HFFc6 (cell line): ENCODE data around the gene C3orf20. TPM values are rescaled to one million over a fixed set of nuclear protein-coding genes. Genes with fewer than 3 reads are reported as not detected.

Experiments
- DNase-seq: peaks from one replicate; pipeline ENCODE4 v3.0.0-alpha.2; 2018
- H3K27ac Mint-ChIP-seq: 2 replicates; pipeline ENCODE4 v1.8.0; 2020; ENCODE audit warnings: mild to moderate bottlenecking, mixed read lengths
- H3K27me3 Mint-ChIP-seq: 2 replicates; pipeline ENCODE4 v1.8.0; 2021; ENCODE audit warnings: mild to moderate bottlenecking, moderate library complexity, mixed read lengths; ENCODE audit not compliant: insufficient read depth
- H3K36me3 Mint-ChIP-seq: 2 replicates; pipeline ENCODE4 v1.8.0; 2021; ENCODE audit warnings: low read depth, mixed read lengths
- H3K4me1 Mint-ChIP-seq: 2 replicates; pipeline ENCODE4 v1.8.0; 2020; ENCODE audit warnings: low read depth, mixed read lengths
- H3K4me3 Mint-ChIP-seq: 2 replicates; pipeline ENCODE4 v1.8.0; 2020; ENCODE audit warnings: mild to moderate bottlenecking, moderate library complexity, mixed read lengths
- H3K9me3 Mint-ChIP-seq: 2 replicates; pipeline ENCODE4 v1.8.0; 2020; ENCODE audit warnings: mild to moderate bottlenecking, mixed read lengths
- total RNA-seq, 6 experiments: library from RNA; stranded (reverse); fragmentation: NEBNext Ultra II Directional; extraction: Animal tissue kit (Norgen Biotek cat#: 25700); gene quantifications; 2 replicates in 1 of 6; 3 replicates in 5 of 6; pipeline ENCODE4 v1.2.3, GENCODE V29; 2021
- TF ChIP-seq, protein P1 (sequence below): fragments of 200-600 bp; sonication (generic); IDR thresholded peaks from 2 replicates; pipeline ENCODE4 v1.5.0; 2021; ENCODE audit warnings: antibody characterized with exemption, mild to moderate bottlenecking

Gene C3orf20
- total RNA-seq, 6 experiments from 2014 or later, result not detected

DNA sequence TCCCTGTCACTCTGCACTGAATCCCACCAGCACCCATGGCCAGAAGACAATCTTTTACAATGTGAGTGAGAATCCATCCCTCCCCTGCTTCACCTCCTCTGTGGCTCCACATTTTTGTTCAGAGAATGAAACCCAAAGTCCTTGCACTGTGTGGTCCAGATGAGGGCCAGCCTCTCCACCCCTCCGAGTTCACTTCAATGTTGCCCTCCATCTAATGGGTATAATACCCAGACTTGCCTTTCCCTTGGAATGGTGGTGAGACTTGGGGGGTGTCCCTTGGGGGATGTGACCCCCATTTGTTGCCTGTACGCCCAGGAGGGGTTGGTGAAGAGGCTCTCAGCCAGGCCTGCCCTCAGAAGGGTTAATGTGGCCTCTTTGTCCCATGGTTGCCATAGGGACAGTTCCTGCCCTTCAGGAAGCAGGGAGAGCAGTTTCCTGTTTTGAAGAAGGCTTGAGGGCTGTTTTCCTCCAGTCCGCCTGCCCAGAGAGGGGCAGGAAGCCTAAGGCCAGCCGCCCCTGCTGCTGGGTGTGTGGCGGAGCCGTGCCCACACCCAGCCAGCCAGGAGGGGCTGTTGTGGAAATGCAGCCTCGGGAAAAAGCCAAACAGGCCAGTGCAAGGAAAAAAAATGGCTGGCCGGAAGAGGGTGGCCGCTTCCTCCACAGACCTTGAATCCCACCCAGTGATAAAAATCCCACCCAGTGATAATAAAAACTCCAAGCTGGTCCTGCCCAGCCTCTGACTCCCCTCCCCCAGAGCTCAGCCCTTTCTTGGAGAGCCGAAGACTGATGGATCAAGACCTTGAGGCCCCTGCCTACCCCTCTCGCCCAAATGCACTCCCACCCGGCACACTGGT is 129.3 kb downstream of the C3orf20 start:
- Mint-ChIP-seq H3K4me1 (no peaks in the 10 kb centered on the region), H3K27ac (no peak overlapping the region), H3K36me3 (no peaks in the 10 kb centered on the region), H3K27me3 (peaks cover 22% of the 10 kb centered on the region), H3K9me3 (no peaks in the 10 kb centered on the region), H3K4me3 (no peak overlapping the region)
- DNase-seq, result no peak
- TF ChIP-seq, protein P1, sequence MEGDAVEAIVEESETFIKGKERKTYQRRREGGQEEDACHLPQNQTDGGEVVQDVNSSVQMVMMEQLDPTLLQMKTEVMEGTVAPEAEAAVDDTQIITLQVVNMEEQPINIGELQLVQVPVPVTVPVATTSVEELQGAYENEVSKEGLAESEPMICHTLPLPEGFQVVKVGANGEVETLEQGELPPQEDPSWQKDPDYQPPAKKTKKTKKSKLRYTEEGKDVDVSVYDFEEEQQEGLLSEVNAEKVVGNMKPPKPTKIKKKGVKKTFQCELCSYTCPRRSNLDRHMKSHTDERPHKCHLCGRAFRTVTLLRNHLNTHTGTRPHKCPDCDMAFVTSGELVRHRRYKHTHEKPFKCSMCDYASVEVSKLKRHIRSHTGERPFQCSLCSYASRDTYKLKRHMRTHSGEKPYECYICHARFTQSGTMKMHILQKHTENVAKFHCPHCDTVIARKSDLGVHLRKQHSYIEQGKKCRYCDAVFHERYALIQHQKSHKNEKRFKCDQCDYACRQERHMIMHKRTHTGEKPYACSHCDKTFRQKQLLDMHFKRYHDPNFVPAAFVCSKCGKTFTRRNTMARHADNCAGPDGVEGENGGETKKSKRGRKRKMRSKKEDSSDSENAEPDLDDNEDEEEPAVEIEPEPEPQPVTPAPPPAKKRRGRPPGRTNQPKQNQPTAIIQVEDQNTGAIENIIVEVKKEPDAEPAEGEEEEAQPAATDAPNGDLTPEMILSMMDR, result no peak

DNA sequence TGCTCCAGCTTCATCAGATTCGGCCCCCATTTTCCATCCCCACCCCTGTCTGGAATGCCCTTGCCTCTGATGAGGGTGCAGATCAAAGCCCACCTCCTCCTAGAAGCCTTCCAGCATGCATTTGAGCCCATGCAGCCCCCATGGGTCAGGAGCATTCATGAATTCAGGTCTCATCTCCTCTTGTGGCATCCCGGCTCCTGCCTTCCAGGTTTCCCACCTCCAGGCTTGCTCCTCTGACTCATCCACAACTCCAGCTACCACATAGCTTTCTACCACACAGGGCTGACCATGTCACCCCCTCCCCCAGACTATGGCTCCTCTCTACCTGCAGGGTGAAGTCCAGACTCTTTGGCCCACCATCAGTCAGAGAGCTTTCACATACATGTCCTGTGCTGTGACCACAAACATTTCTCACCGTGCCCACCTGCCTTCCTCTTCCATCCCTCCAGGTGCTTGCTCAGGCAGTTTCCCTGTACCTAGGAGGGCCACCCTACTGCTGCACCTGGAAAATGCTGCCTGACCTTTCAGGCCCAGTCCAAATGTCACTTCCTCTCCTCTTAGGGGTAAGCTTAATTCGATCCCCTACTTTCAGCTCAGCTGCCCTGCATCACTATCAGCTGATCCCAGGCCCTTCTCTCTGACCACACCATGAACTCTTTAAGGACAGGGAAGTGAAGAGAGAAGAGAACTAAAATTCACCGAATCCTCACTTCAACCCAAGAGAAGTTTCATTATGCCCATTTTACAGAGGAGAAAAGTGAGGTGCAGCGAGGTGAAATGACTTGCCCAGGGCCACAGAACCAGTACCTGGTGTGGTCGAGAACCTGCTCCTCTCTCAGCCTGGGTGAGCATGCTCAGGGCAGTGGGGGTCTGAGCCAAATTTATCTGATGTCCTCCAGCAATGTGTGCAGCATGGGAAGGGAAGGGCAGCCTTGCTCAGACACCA is 130.2 kb downstream of the C3orf20 start:
- no peak overlapping the region for H3K4me3 Mint-ChIP-seq
- no peak for DNase-seq
- TF ChIP-seq, protein P1, result no peak
- H3K27me3 Mint-ChIP-seq, result peaks cover 26% of the 10 kb centered on the region
- H3K27ac Mint-ChIP-seq, result no peak overlapping the region
- no peaks in the 10 kb centered on the region for H3K9me3 Mint-ChIP-seq
- no peaks in the 10 kb centered on the region for H3K4me1 Mint-ChIP-seq
- no peaks in the 10 kb centered on the region for H3K36me3 Mint-ChIP-seq

DNA sequence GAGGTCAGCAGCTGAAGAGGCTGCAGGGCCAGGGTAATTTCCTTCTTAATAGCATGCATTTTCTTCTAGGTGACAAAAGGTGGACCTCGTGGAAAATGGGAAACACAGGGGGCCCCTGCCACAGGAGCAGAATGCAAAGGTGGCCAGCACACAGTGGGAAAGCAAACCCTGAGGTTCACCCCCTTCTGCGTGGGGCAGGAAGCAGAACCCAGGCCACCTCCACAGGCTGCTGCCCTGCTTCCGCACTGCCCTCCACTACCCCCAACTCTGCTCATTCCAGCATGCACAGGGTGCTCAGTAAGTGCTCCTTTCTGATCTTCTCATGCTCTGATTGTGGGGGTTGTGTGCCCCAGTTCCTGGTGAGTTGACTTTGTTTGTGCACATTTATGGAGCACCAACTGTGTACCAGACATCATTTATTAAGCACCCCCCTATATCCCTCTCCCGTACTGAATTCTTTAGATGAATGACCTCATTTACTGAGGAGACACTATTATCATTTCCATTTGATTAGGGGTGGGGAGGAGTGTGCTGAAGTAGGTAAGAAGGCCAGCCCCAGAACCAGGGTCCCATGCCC is 131.1 kb downstream of the C3orf20 start:
- DNase-seq, result no peak
- Mint-ChIP-seq H3K9me3 (no peaks in the 10 kb centered on the region), H3K36me3 (no peaks in the 10 kb centered on the region), H3K4me3 (no peak overlapping the region), H3K4me1 (no peaks in the 10 kb centered on the region), H3K27ac (no peak overlapping the region), H3K27me3 (peaks cover 28% of the 10 kb centered on the region)
- TF ChIP-seq, protein P1, result no peak

DNA sequence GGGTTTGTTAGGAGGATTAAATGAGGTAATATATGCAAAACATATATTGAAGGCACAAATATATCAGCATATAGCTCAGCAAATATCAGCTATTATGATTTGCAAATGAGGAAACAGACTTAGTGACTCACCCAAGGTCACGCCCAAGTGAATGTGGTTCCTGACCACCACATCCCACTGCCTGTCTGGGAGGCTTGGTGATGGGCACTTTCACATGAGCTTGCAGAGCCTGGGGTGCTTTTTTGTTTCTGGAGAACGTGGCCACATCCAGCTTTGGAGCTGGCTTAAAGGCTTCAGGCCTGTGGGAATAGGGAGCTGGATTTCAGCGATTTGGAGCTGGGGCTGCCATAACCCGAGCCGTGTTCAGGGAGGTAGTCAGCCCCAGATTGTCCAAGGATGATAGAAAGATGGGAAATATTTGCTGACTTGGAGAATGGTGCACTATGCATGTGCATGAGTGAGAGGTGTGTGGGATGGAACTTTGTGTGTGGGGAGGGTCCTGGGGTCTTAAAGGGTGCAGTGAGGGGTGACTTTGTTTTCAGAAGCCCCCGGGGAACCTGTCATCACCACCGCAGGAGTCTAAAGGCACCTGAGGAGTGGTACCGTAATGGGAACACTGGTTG is 131.8 kb downstream of the C3orf20 start:
- peaks cover 35% of the 10 kb centered on the region for H3K27me3 Mint-ChIP-seq
- no peaks in the 10 kb centered on the region for H3K4me1 Mint-ChIP-seq
- H3K27ac Mint-ChIP-seq, result no peak overlapping the region
- H3K36me3 Mint-ChIP-seq, result no peaks in the 10 kb centered on the region
- TF ChIP-seq, protein P1, result no peak
- H3K9me3 Mint-ChIP-seq, result no peaks in the 10 kb centered on the region
- no peak overlapping the region for H3K4me3 Mint-ChIP-seq
- no peak for DNase-seq

DNA sequence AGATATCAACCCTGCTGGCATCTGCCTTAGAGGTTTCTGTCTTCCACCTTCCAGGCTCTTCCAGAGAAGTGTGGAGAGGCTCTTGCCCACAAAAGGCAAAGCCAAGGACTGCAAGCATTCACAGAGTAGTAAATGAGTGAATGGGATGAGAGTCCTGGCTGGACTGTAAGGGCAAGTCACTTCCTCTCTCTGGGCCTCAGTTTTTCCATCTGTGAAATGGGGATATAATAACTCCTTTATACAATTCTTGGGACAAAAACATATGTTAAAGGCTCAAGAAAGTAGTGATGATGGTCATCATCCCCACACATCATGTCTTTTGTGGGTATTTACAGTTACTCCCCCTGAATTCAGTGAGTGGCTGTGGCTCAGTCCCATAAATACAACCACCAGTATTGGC is 133.1 kb downstream of the C3orf20 start:
- TF ChIP-seq, protein P1, result no peak
- Mint-ChIP-seq H3K36me3 (no peaks in the 10 kb centered on the region), H3K4me1 (no peaks in the 10 kb centered on the region), H3K27me3 (peaks cover 44% of the 10 kb centered on the region), H3K9me3 (no peaks in the 10 kb centered on the region), H3K27ac (no peak overlapping the region), H3K4me3 (no peak overlapping the region)
- no peak for DNase-seq
